ENCODE measurements around the gene TMEM132C.

TMEM132C gene

GRCh38 chr12:128509170-128509569, 242.2 kb downstream of the TMEM132C start:
- DNase-seq: no peak

GRCh38 chr12:128510511-128510910, 243.5 kb downstream of the TMEM132C start:
- DNase-seq: peak; percentile 19

GRCh38 chr12:128513331-128513730, 246.4 kb downstream of the TMEM132C start:
- no peak for DNase-seq

GRCh38 chr12:128513831-128514230, 246.9 kb downstream of the TMEM132C start:
- no peak for DNase-seq

- DNase-seq: no peak
Measured at GRCh38 chr12:128518644-128519043, 251.7 kb downstream of the TMEM132C start.

- DNase-seq: no peak
Measured at GRCh38 chr12:128519426-128519825, 252.5 kb downstream of the TMEM132C start.

- no peak for DNase-seq
Measured at GRCh38 chr12:128521981-128522380, 255.0 kb downstream of the TMEM132C start.

GRCh38 chr12:128524439-128524838, 257.5 kb downstream of the TMEM132C start:
- DNase-seq: no peak

- no peak for DNase-seq
Measured at GRCh38 chr12:128531170-128531569, 264.2 kb downstream of the TMEM132C start.

GRCh38 chr12:128534906-128535305, 267.9 kb downstream of the TMEM132C start:
- no peak for DNase-seq

GRCh38 chr12:128536810-128537209, 269.8 kb downstream of the TMEM132C start:
- no peak for DNase-seq

GRCh38 chr12:128537668-128538067, 270.7 kb downstream of the TMEM132C start:
- DNase-seq: no peak

GRCh38 chr12:128542844-128543243, 275.9 kb downstream of the TMEM132C start:
- no peak for DNase-seq

- DNase-seq: no peak
Measured at GRCh38 chr12:128543460-128543859, 276.5 kb downstream of the TMEM132C start.

- DNase-seq: no peak
Measured at GRCh38 chr12:128543971-128544370, 277.0 kb downstream of the TMEM132C start.

GRCh38 chr12:128548949-128549348, 282.0 kb downstream of the TMEM132C start:
- DNase-seq: no peak

- DNase-seq: no peak
Measured at GRCh38 chr12:128549601-128550218, 282.7 kb downstream of the TMEM132C start.

- DNase-seq: peak; percentile 79
Measured at GRCh38 chr12:128551266-128551665, 284.3 kb downstream of the TMEM132C start.

GRCh38 chr12:128554546-128555304, 287.8 kb downstream of the TMEM132C start:
- DNase-seq: no peak

GRCh38 chr12:128557231-128557630, 290.3 kb downstream of the TMEM132C start:
- no peak for DNase-seq

- DNase-seq: no peak
Measured at GRCh38 chr12:128564956-128565355, 298.0 kb downstream of the TMEM132C start.

- no peak for DNase-seq
Measured at GRCh38 chr12:128567730-128568129, 300.8 kb downstream of the TMEM132C start.

GRCh38 chr12:128570191-128571065, 303.5 kb downstream of the TMEM132C start:
- DNase-seq: no peak

Data from NCI-H1092 (cell line).